HCT116 (cell line): ENCODE data around the gene NDRG3. TPM values are rescaled to one million over a fixed set of nuclear protein-coding genes. Genes with fewer than 3 reads are reported as not detected.
"Not testable (repeated sequence)": the region's sequence is repeated elsewhere in the genome, so short reads cannot be mapped to it uniquely, and the experiment has no call there.

ENCODE experiments used
- ATAC-seq: fragments of 200-7000 bp; cut with Tn5 transposase; 2 replicates; pipeline ENCODE4 v1.9.1; 2020; ENCODE audit warnings: mild to moderate bottlenecking, moderate library complexity
- BruUV-seq: library from RNA; stranded (reverse); fragments of 400-500 nt; replicated peaks from 2 replicates; lab custom pipeline; 2021; lab: Mats Ljungman, UMichigan
- CTCF ChIA-PET: fragments of 300-600 bp; sonication (Branson Sonifier 250); formaldehyde crosslinking; loops from one replicate; lab custom pipeline; 2021; ENCODE audit warnings: antibody characterized with exemption; lab: Charles Lee
- POLR2A ChIA-PET: fragments of 300-600, 350-600 bp; sonication (Branson Sonifier 250); formaldehyde crosslinking; loops from one replicate; lab custom pipeline; 2021; ENCODE audit warnings: antibody characterized with exemption; lab: Charles Lee
- RAD21 ChIA-PET, 2 experiments: fragments of 300-600 bp; sonication (Branson Sonifier 250); formaldehyde crosslinking; loops; one replicate each; lab custom pipeline; 2023; ENCODE audit warnings: low total read pairs in 2 of 2; ENCODE audit not compliant: uncharacterized antibody in 2 of 2, unreplicated experiment in 2 of 2, low non-redundant PET in 1 of 2; lab: Charles Lee
- DNase-seq: peaks from one replicate; pipeline ENCODE4 v3.0.0-alpha.2; 2010; ENCODE audit warnings: low read depth, low spot score
- H2AFZ ChIP-seq: fragments of 200-600 bp; shearing (Covaris generic), sonication (generic); 2 replicates; pipeline ENCODE4 v1.6.1; 2017; ENCODE audit warnings: low read depth, mixed run types, mixed read lengths, antibody characterized with exemption, low read length; ENCODE audit not compliant: poor library complexity, severe bottlenecking
- H3K27ac ChIP-seq: 2 replicates; pipeline ENCODE4 v1.5.1; 2012; ENCODE audit warnings: low read depth, low read length
- H3K27me3 ChIP-seq: fragments of 200-600 bp; sonication (generic); 2 replicates; pipeline ENCODE4 v1.6.1; 2016; ENCODE audit warnings: mixed run types, low read length, mixed read lengths; ENCODE audit not compliant: insufficient read depth
- H3K36me3 ChIP-seq, 2 experiments: fragments of 200-500 bp in 1 of 2; fragments of 200-600 bp in 1 of 2; sonication (Bioruptor generic) in 1 of 2; sonication (generic) in 1 of 2; 2 replicates each; pipeline versions ENCODE4 v1.5.1 to v1.6.1; 2014 to 2016; ENCODE audit warnings: low read length in 2 of 2, inconsistent platforms in 1 of 2, mixed read lengths in 1 of 2, mixed run types in 1 of 2; ENCODE audit not compliant: insufficient read depth in 2 of 2, control insufficient read depth in 1 of 2
- H3K4me1 ChIP-seq, 2 experiments: fragments of 200-600 bp in 1 of 2; sonication (generic) in 1 of 2; 2 replicates each; pipeline versions ENCODE4 v1.5.1 to v1.6.1; 2012 to 2017; ENCODE audit warnings: low read length in 2 of 2, inconsistent platforms in 1 of 2, mild to moderate bottlenecking in 1 of 2, mixed read lengths in 1 of 2, mixed run types in 1 of 2, moderate library complexity in 1 of 2; ENCODE audit not compliant: insufficient read depth in 2 of 2, control insufficient read depth in 1 of 2
- H3K4me2 ChIP-seq: fragments of 200-600 bp; sonication (generic); 2 replicates; pipeline ENCODE4 v1.6.1; 2017; ENCODE audit warnings: mixed run types, low read length, mixed read lengths
- H3K4me3 ChIP-seq, 2 experiments: fragments of 200-600 bp in 1 of 2; sonication (generic) in 1 of 2; replicated peaks in 1 of 2; 2 replicates each; pipeline ENCODE4 v1.5.1; 2011 to 2016; ENCODE audit warnings: low read length in 2 of 2, control low read depth in 1 of 2, low read depth in 1 of 2, mild to moderate bottlenecking in 1 of 2, mixed read lengths in 1 of 2, mixed run types in 1 of 2
- H3K79me2 ChIP-seq: fragments of 200-600 bp; sonication (generic); 2 replicates; pipeline ENCODE4 v1.6.1; 2017; ENCODE audit warnings: mild to moderate bottlenecking, mixed run types, low read length, moderate library complexity, mixed read lengths; ENCODE audit not compliant: insufficient read depth
- H3K9ac ChIP-seq: fragments of 200-600 bp; sonication (generic); 2 replicates; pipeline ENCODE4 v1.6.1; 2016; ENCODE audit warnings: low read length, mixed read lengths
- H3K9me2 ChIP-seq: fragments of 200-600 bp; sonication (generic), shearing (Covaris generic); 2 replicates; pipeline ENCODE4 v1.6.1; 2017; ENCODE audit warnings: mixed run types, mild to moderate bottlenecking, moderate library complexity; ENCODE audit not compliant: insufficient read depth
- H3K9me3 ChIP-seq, 2 experiments: fragments of 200-500 bp in 1 of 2; fragments of 200-600 bp in 1 of 2; sonication (Bioruptor generic) in 1 of 2; sonication (generic) in 1 of 2; 2 replicates each; pipeline ENCODE4 v1.6.1; 2014 to 2017; ENCODE audit warnings: low read length in 2 of 2, mixed read lengths in 2 of 2, inconsistent platforms in 1 of 2, low read depth in 1 of 2, mild to moderate bottlenecking in 1 of 2, mixed run types in 1 of 2, moderate library complexity in 1 of 2; ENCODE audit not compliant: control insufficient read depth in 1 of 2, insufficient read depth in 1 of 2
- H4K20me1 ChIP-seq: fragments of 200-600 bp; sonication (generic), shearing (Covaris generic); 2 replicates; pipeline ENCODE4 v1.6.1; 2017; ENCODE audit warnings: mixed run types, mild to moderate bottlenecking, moderate library complexity; ENCODE audit not compliant: insufficient read depth
- ZFX ChIP-seq: fragments of 450-650 bp; IDR thresholded peaks from 2 replicates; pipeline ENCODE4 v1.6.1; 2017
- intact Hi-C: fragments of 100-400 bp; cut with micrococcal nuclease; formaldehyde crosslinking; loops from 2 replicates; pipeline ENCODE4 v1.10.0; 2022
- total RNA-seq: library from RNA; stranded (reverse); gene quantifications from one replicate; pipeline ENCODE4 v1.2.1, GENCODE V29; 2021; ENCODE audit not compliant: unreplicated experiment

Gene NDRG3
- total RNA-seq, 1 experiment from 2014 or later = 29.3 TPM

DNA sequence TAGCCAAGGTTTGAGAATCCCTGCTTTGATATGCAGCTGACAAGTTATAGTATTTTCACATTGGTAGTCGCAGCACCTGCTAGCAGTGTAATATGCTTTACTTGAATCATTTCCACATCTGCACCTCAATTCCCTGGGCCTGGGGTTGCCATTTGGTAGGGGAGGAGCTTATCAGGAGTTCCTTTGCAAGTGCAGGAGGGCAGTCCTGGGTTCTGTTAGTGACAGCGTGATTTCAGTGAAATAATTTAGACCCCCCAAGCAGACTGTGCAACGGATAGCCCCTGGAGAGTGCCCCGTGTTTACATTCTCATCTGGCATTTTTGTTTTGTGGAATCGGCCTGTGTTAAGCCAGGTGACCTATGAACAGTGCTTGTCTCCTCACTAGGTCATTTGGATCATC is 134.3 kb downstream of the NDRG3 start:
- no peak overlapping the region for H3K9ac ChIP-seq
- peaks cover 33 to 53% of the 10 kb centered on the region in 2 experiments for H3K36me3 ChIP-seq
- DNase-seq (no peak), ATAC-seq (no peak)
- no peak overlapping the region for H3K4me2 ChIP-seq
- H2AFZ ChIP-seq = no peak overlapping the region
- H3K4me3 ChIP-seq = no peak overlapping the region
- RAD21 ChIA-PET = no interaction called here
- peaks cover 15 to 30% of the 10 kb centered on the region in 2 experiments for H3K4me1 ChIP-seq
- TF ChIP-seq ZFX = no peak
- POLR2A ChIA-PET = no interaction called here
- H4K20me1 ChIP-seq = peaks cover 5% of the 10 kb centered on the region; the same call in 1 of the 2 replicates
- H3K9me2 ChIP-seq = no peaks in the 10 kb centered on the region
- no peaks in the 10 kb centered on the region for H3K9me3 ChIP-seq
- BruUV-seq = no TSS peak
- intact Hi-C loops = loop anchor here (1.0 to 10.0 kb wide), 3 partner anchors 143 to 303 kb away; no protein-coding TSS in a partner anchor
- peaks cover 40% of the 10 kb centered on the region for H3K79me2 ChIP-seq
- no peaks in the 10 kb centered on the region for H3K27me3 ChIP-seq
- CTCF ChIA-PET = interaction anchor here (1.9 kb wide), 1 partner anchor 143 kb away, joined by 13 read pairs; no protein-coding TSS in a partner anchor
- H3K27ac ChIP-seq = no peak overlapping the region

DNA sequence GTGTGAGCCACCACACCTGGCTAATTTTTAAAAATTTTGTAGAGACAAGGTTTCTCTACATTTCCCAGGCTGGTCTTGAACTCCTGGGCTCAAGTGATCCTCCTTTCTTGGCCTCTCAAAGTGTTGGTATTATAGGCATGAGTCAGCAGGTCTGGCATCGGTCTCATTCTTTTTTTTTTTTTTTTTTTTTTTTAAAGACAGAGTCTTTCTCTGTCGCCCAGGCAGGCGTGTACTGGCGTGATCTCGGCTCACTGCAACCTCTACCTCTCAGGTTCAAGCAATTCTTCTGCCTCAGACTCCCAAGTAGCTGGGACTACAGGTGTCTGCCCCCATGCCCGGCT is 137.5 kb downstream of the NDRG3 start:
- intact Hi-C loops = loop anchor here (10.0 kb wide), 1 partner anchor 134 kb away; no protein-coding TSS in a partner anchor

More for the DNA sequence above, 137.5 kb downstream of the NDRG3 start:
- H2AFZ ChIP-seq, DNase-seq, CTCF ChIA-PET, H4K20me1 ChIP-seq, H3K9me2 ChIP-seq, H3K27me3 ChIP-seq, H3K9ac ChIP-seq, ATAC-seq, H3K4me3 ChIP-seq, BruUV-seq, H3K9me3 ChIP-seq, RAD21 ChIA-PET: not testable (repeated sequence)
- Histone ChIP-seq H3K79me2 (peaks cover 50% of the 10 kb centered on the region), H3K4me2 (peak overlapping the region; percentile 93), H3K4me1 (peaks cover 23 to 32% of the 10 kb centered on the region in 2 experiments), H3K36me3 (peaks cover 27 to 52% of the 10 kb centered on the region in 2 experiments), H3K27ac (peak overlapping the region; percentile 88; the same call in 1 of the 2 replicates)
- POLR2A ChIA-PET = interaction anchor here (0.7 kb wide), 1 partner anchor 921 kb away, joined by 3 read pairs; no protein-coding TSS in a partner anchor
